ENCODE measurements around the gene OS9. TPM values are rescaled to one million over a fixed set of nuclear protein-coding genes. Genes with fewer than 3 reads are reported as not detected.

Gene OS9
- total RNA-seq, 2 experiments from 2014 or later = 82.6 to 112 TPM

- BruUV-seq (replicated peaks) = no TSS peak
- no peak for DNase-seq (ENCODE audit: low spot score)
- intact Hi-C loops (cut with micrococcal nuclease; ENCODE audit: unreplicated experiment) = no loop called here
- Histone ChIP-seq H3K4me2 (ENCODE audit: low read length) (peak overlapping the region; percentile 30; the same call in 1 of the 2 replicates), H3K9me2 (ENCODE audit: insufficient read depth, low read length) (no peaks in the 10 kb centered on the region), H3K36me3 (ENCODE audit: insufficient read depth, low read length) (peaks cover 46% of the 10 kb centered on the region), H4K20me1 (ENCODE audit: insufficient read depth, low read length) (0 out of 2 replicates have a peak, but pooled peaks cover 3% of the 10 kb centered on the region), H3K9me3 (ENCODE audit: low read length) (no peaks in the 10 kb centered on the region), H3K79me2 (ENCODE audit: insufficient read depth, low read depth, low read length) (0 out of 2 replicates have a peak, but pooled peaks cover 5% of the 10 kb centered on the region), H2AFZ (ENCODE audit: low read length) (no peak overlapping the region), H3K27ac (ENCODE audit: low read depth, low read length, poor library complexity, severe bottlenecking) (no peak overlapping the region), H3K4me3 (ENCODE audit: low read depth, low read length, poor library complexity, severe bottlenecking) (no peak overlapping the region), H3K4me1 (ENCODE audit: insufficient read depth, low read length, poor library complexity, severe bottlenecking) (peaks cover 7% of the 10 kb centered on the region)
- POLR2A ChIA-PET = no interaction called here
- TF ChIP-seq EZH2phosphoT487 (IDR thresholded peaks at IDR 0.05; ENCODE audit: borderline replicate concordance, low read depth, low read length) = no peak
- TF ChIP-seq, protein P1, sequence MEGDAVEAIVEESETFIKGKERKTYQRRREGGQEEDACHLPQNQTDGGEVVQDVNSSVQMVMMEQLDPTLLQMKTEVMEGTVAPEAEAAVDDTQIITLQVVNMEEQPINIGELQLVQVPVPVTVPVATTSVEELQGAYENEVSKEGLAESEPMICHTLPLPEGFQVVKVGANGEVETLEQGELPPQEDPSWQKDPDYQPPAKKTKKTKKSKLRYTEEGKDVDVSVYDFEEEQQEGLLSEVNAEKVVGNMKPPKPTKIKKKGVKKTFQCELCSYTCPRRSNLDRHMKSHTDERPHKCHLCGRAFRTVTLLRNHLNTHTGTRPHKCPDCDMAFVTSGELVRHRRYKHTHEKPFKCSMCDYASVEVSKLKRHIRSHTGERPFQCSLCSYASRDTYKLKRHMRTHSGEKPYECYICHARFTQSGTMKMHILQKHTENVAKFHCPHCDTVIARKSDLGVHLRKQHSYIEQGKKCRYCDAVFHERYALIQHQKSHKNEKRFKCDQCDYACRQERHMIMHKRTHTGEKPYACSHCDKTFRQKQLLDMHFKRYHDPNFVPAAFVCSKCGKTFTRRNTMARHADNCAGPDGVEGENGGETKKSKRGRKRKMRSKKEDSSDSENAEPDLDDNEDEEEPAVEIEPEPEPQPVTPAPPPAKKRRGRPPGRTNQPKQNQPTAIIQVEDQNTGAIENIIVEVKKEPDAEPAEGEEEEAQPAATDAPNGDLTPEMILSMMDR (conservative IDR thresholded peaks at IDR 0.05; ENCODE audit: low read length) = peak; percentile 68
- CTCF ChIA-PET (ENCODE audit: unreplicated experiment) = interaction anchor here (1.4 kb wide), 1 partner anchor 9 kb away, joined by 3 read pairs; no protein-coding TSS in a partner anchor
Measured at GRCh38 chr12:57765003-57765697, 71.2 kb downstream of the OS9 start.

DNA sequence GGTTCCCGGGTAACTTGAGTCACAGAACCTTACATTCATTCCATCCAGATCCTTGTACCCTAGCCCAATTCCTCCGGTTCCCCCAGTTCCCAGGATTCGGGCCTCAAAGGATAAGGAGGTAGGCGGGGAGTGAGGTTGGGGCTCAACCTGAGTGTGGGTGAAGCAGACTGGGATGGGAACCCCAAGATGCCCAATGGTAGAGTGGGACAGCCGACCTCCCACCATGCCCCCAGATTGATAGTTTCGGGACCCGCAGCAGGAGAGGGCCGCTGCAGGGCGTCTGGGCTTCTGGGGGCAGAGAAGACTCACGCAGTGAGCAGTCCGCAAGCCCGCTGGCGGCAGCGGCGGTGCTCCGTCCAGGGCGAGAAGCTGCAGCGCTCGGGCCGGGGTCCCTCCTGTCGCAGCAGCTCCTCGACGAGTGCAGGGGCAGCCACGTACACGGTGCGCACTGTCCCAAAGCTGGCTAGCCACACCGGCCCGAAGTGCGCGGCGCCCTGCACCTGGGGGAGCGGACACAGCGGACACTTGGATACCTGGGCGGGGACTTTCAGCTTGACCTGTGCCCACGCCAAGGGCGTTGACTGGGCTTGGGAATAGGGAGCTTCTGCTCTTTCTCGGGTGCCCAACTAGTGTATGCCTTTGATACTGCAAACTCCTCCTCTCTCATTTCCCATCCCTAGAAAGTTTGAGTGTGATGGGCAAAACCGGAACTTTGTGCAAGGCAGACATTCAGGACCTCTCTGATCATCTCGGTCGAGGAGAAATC is 71.9 kb downstream of the OS9 start:
- peaks cover 4% of the 10 kb centered on the region; the same call in 1 of the 2 replicates for H3K79me2 ChIP-seq (ENCODE audit: insufficient read depth, low read depth, low read length)
- H3K9me2 ChIP-seq (ENCODE audit: insufficient read depth, low read length) = no peaks in the 10 kb centered on the region
- CTCF ChIA-PET (ENCODE audit: unreplicated experiment) = interaction anchor here (1.4 kb wide), 1 partner anchor 10 kb away, joined by 3 read pairs; no protein-coding TSS in a partner anchor
- intact Hi-C loops (cut with micrococcal nuclease; ENCODE audit: unreplicated experiment) = no loop called here
- H3K4me2 ChIP-seq (ENCODE audit: low read length) = no peak overlapping the region
- no peak overlapping the region for H3K4me3 ChIP-seq (ENCODE audit: low read depth, low read length, poor library complexity, severe bottlenecking)
- no peak overlapping the region for H3K27ac ChIP-seq (ENCODE audit: low read depth, low read length, poor library complexity, severe bottlenecking)
- no peak for DNase-seq (ENCODE audit: low spot score)
- no peaks in the 10 kb centered on the region for H3K9me3 ChIP-seq (ENCODE audit: low read length)
- POLR2A ChIA-PET = interaction anchor here (0.7 to 1.0 kb wide), 2 partner anchors 16 to 537 kb away, joined by 3 to 4 read pairs; partner anchors contain the start of gene SHMT2
- peaks cover 12% of the 10 kb centered on the region for H3K4me1 ChIP-seq (ENCODE audit: insufficient read depth, low read length, poor library complexity, severe bottlenecking)
- BruUV-seq (replicated peaks) = no TSS peak
- TF ChIP-seq, protein P1 (conservative IDR thresholded peaks at IDR 0.05; ENCODE audit: low read length) = no peak
- TF ChIP-seq EZH2phosphoT487 (IDR thresholded peaks at IDR 0.05; ENCODE audit: borderline replicate concordance, low read depth, low read length) = no peak
- no peaks in the 10 kb centered on the region for H4K20me1 ChIP-seq (ENCODE audit: insufficient read depth, low read length)
- no peak overlapping the region for H2AFZ ChIP-seq (ENCODE audit: low read length)
- H3K36me3 ChIP-seq (ENCODE audit: insufficient read depth, low read length) = peaks cover 46% of the 10 kb centered on the region

Measured in OCI-LY7 (cell line).